ENCODE data around the gene RPRD1B. TPM values are rescaled to one million over a fixed set of nuclear protein-coding genes. Genes with fewer than 3 reads are reported as not detected.

The RPRD1B gene
- total and polyA plus RNA-seq, 2 of the 13 experiments (the other 11 are each of a cell fraction or from before 2014, with no cell fraction given): 31.1 to 41.5 TPM

DNA sequence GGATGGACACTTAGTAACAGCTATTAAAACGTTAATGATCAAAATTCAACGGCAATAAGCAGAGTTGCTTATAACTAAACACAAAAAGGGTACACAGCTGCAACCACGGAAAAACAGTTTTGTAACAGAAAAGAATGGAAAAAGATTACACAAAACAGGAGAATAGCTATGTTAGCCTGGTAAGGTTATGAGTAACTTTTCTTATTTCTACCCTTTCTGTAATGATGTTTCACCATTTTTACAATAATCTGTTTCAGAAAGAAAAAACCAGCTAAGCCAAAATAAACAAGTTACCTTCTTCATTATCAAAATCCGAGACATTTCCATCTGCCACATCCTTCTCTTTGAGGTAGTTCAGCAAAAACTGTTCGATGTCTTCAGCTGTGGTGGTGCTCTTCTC, 27.6 kb upstream of the RPRD1B start:
- H2AFZ ChIP-seq (ENCODE audit: low read length): no peak overlapping the region
- TF ChIP-seq NFRKB (IDR thresholded peaks at IDR 0.05) (no peak), HMG20B (CRISPR knock-in tag; conservative IDR thresholded peaks at IDR 0.05) (no peak), PCBP1 (IDR thresholded peaks at IDR 0.05; ENCODE audit: borderline replicate concordance, low read depth, low read length) (no peak), MXD4 (CRISPR knock-in tag; IDR thresholded peaks at IDR 0.05) (no peak), GFI1 (CRISPR knock-in tag; IDR thresholded peaks at IDR 0.05; ENCODE audit: borderline replicate concordance) (no peak)
- TF ChIP-seq, protein P1, sequence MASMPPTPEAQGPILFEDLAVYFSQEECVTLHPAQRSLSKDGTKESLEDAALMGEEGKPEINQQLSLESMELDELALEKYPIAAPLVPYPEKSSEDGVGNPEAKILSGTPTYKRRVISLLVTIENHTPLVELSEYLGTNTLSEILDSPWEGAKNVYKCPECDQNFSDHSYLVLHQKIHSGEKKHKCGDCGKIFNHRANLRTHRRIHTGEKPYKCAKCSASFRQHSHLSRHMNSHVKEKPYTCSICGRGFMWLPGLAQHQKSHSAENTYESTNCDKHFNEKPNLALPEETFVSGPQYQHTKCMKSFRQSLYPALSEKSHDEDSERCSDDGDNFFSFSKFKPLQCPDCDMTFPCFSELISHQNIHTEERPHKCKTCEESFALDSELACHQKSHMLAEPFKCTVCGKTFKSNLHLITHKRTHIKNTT (CRISPR knock-in tag; IDR thresholded peaks at IDR 0.05): no peak
- TF ChIP-seq, protein P2, sequence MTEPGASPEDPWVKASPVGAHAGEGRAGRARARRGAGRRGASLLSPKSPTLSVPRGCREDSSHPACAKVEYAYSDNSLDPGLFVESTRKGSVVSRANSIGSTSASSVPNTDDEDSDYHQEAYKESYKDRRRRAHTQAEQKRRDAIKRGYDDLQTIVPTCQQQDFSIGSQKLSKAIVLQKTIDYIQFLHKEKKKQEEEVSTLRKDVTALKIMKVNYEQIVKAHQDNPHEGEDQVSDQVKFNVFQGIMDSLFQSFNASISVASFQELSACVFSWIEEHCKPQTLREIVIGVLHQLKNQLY (CRISPR knock-in tag; IDR thresholded peaks at IDR 0.05): no peak
- 96% methylated on average over 5 of the region's 5 CpGs for WGBS (ENCODE audit: low lambda C conversion rate)
- no peak overlapping the region for H3K4me2 ChIP-seq (ENCODE audit: low read depth, low read length)
- CTCF ChIA-PET (ENCODE audit: low intra/inter-chr PET ratio, low total read pairs): no interaction called here
- ATAC-seq (no peak), FAIRE-seq (no peak), DNase-seq (ENCODE audit: low spot score) (no peak)
- BruUV-seq (replicated peaks): no TSS peak
- H3K9ac ChIP-seq (ENCODE audit: insufficient read depth, low read depth, low read length): no peak overlapping the region
- no peaks in the 10 kb centered on the region for H3K27me3 ChIP-seq (ENCODE audit: control insufficient read depth in 1 of 2, insufficient read depth in 2 of 2, low read length in 2 of 2)
- no peaks in the 10 kb centered on the region for H4K20me1 ChIP-seq (ENCODE audit: insufficient read depth, low read length)
- no peaks in the 10 kb centered on the region for H3K4me1 ChIP-seq (ENCODE audit: insufficient read depth, low read length)
- intact Hi-C loops (cut with micrococcal nuclease; ENCODE audit: unreplicated experiment): no loop called here
- H3K79me2 ChIP-seq (ENCODE audit: insufficient read depth, low read length): no peaks in the 10 kb centered on the region
- H3K9me3 ChIP-seq (ENCODE audit: low read length): no peaks in the 10 kb centered on the region
- H3K4me3 ChIP-seq (replicated peaks in 1 of 3; ENCODE audit: insufficient read depth in 1 of 3, low read depth in 2 of 3, low read length in 3 of 3): no peak overlapping the region
- H3K36me3 ChIP-seq (replicated peaks in 1 of 2; ENCODE audit: control insufficient read depth in 1 of 2, insufficient read depth in 2 of 2, low read length in 2 of 2): peaks cover 29 to 74% of the 10 kb centered on the region in 2 experiments
- no peak overlapping the region for H3K27ac ChIP-seq (ENCODE audit: extremely low read length, insufficient read depth, low read length)
- POLR2A ChIA-PET: no interaction called here
- in situ Hi-C loops (cut with HindIII; ENCODE audit: extremely low pct_ligation_motif_present, low pct_unique_long_range_greater_than_20kb): no loop called here

DNA sequence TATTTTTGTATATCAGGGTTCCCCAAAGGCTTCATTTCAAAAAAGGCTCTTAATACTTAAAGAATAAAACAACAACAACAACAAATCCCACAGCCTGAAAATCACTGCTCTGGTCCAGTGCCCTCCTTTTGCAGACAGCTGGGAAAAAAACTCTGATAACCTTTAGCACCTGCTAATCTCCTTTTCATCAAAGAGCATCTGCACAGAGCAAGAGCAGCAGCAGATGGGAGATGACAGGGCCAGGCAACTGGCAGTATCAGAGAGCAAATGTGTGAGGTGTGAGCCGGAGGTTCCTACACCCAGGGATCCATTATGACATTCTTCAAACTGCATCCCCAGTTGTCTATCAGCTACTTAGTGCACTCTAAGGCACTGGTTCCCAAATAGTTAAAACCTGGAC, 26.0 kb upstream of the RPRD1B start:
- Histone ChIP-seq H3K4me2 (ENCODE audit: low read depth, low read length) (no peak overlapping the region), H3K36me3 (replicated peaks in 1 of 2; ENCODE audit: control insufficient read depth in 1 of 2, insufficient read depth in 2 of 2, low read length in 2 of 2) (peaks cover 34 to 72% of the 10 kb centered on the region in 2 experiments), H3K4me1 (ENCODE audit: insufficient read depth, low read length) (no peaks in the 10 kb centered on the region), H3K27ac (ENCODE audit: extremely low read length, insufficient read depth, low read length) (no peak overlapping the region), H3K27me3 (ENCODE audit: control insufficient read depth in 1 of 2, insufficient read depth in 2 of 2, low read length in 2 of 2) (no peaks in the 10 kb centered on the region), H3K79me2 (ENCODE audit: insufficient read depth, low read length) (peaks cover 4% of the 10 kb centered on the region), H3K4me3 (replicated peaks in 1 of 3; ENCODE audit: insufficient read depth in 1 of 3, low read depth in 2 of 3, low read length in 3 of 3) (no peak overlapping the region), H3K9me3 (ENCODE audit: low read length) (no peaks in the 10 kb centered on the region), H4K20me1 (ENCODE audit: insufficient read depth, low read length) (no peaks in the 10 kb centered on the region), H2AFZ (ENCODE audit: low read length) (no peak overlapping the region), H3K9ac (ENCODE audit: insufficient read depth, low read depth, low read length) (no peak overlapping the region)
- DNase-seq (ENCODE audit: low spot score) (no peak), ATAC-seq (no peak), FAIRE-seq (no peak)
- TF ChIP-seq, protein P3, sequence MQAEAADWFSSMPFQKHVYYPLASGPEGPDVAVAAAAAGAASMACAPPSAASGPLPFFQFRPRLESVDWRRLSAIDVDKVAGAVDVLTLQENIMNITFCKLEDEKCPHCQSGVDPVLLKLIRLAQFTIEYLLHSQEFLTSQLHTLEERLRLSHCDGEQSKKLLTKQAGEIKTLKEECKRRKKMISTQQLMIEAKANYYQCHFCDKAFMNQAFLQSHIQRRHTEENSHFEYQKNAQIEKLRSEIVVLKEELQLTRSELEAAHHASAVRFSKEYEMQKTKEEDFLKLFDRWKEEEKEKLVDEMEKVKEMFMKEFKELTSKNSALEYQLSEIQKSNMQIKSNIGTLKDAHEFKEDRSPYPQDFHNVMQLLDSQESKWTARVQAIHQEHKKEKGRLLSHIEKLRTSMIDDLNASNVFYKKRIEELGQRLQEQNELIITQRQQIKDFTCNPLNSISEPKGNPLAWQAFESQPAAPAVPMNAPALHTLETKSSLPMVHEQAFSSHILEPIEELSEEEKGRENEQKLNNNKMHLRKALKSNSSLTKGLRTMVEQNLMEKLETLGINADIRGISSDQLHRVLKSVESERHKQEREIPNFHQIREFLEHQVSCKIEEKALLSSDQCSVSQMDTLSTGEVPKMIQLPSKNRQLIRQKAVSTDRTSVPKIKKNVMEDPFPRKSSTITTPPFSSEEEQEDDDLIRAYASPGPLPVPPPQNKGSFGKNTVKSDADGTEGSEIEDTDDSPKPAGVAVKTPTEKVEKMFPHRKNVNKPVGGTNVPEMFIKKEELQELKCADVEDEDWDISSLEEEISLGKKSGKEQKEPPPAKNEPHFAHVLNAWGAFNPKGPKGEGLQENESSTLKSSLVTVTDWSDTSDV (CRISPR knock-in tag; IDR thresholded peaks at IDR 0.05): no peak
- TF ChIP-seq ZNF432 (CRISPR knock-in tag; IDR thresholded peaks at IDR 0.05; ENCODE audit: borderline replicate concordance) (no peak), ZNF841 (CRISPR knock-in tag; IDR thresholded peaks at IDR 0.05; ENCODE audit: borderline replicate concordance) (no peak), CBX1 (IDR thresholded peaks at IDR 0.05; ENCODE audit: low read depth) (no peak), CHD2 (IDR thresholded peaks at IDR 0.05; ENCODE audit: low read depth, low read length) (no peak), NFYB (CRISPR knock-in tag; IDR thresholded peaks at IDR 0.05) (no peak), ZNF3 (CRISPR knock-in tag; IDR thresholded peaks at IDR 0.05) (no peak), HNRNPK (IDR thresholded peaks at IDR 0.05; ENCODE audit: low read depth, low read length, poor library complexity, severe bottlenecking) (no peak)
- ChIA-PET POLR2A (no interaction called here), CTCF (ENCODE audit: low intra/inter-chr PET ratio, low total read pairs) (no interaction called here)
- in situ Hi-C loops (cut with HindIII; ENCODE audit: extremely low pct_ligation_motif_present, low pct_unique_long_range_greater_than_20kb) (no loop called here), intact Hi-C loops (cut with micrococcal nuclease; ENCODE audit: unreplicated experiment) (no loop called here)
- no TSS peak for BruUV-seq (replicated peaks)
- WGBS (ENCODE audit: low lambda C conversion rate): 94% methylated on average over 1 of the region's 1 CpG
